Measurements from ENCODE around the gene GPC6.

The GPC6 gene

GRCh38 chr13:93226623-93227279 lies at the start of gene GPC6 (continued):
- TF ChIP-seq, protein P1, sequence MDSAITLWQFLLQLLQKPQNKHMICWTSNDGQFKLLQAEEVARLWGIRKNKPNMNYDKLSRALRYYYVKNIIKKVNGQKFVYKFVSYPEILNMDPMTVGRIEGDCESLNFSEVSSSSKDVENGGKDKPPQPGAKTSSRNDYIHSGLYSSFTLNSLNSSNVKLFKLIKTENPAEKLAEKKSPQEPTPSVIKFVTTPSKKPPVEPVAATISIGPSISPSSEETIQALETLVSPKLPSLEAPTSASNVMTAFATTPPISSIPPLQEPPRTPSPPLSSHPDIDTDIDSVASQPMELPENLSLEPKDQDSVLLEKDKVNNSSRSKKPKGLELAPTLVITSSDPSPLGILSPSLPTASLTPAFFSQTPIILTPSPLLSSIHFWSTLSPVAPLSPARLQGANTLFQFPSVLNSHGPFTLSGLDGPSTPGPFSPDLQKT (IDR thresholded peaks at IDR 0.05; ENCODE audit: borderline replicate concordance, low read depth, low read length): no peak
- TF ChIP-seq ZSCAN23 (tag by site-specific recombination; IDR thresholded peaks at IDR 0.05) (0 out of 2 replicates have a peak, but pooled peaks have one; percentile 20), ZNF404 (tag by site-specific recombination; IDR thresholded peaks at IDR 0.05) (no peak), MYNN (tag by site-specific recombination; IDR thresholded peaks at IDR 0.05; ENCODE audit: borderline replicate concordance) (no peak; the same call in 1 of the 2 replicates), GLI4 (tag by site-specific recombination; IDR thresholded peaks at IDR 0.05) (no peak), ZNF121 (tag by site-specific recombination; IDR thresholded peaks at IDR 0.05) (no peak), ZFP41 (tag by site-specific recombination; IDR thresholded peaks at IDR 0.05; ENCODE audit: borderline replicate concordance) (no peak), ZNF274 (IDR thresholded peaks at IDR 0.05; ENCODE audit: low read length) (no peak), ZNF274 (tag by site-specific recombination; IDR thresholded peaks at IDR 0.05; ENCODE audit: borderline replicate concordance) (no peak), ZNF670 (tag by site-specific recombination; IDR thresholded peaks at IDR 0.05; ENCODE audit: low read depth) (no peak), ZNF792 (tag by site-specific recombination; IDR thresholded peaks at IDR 0.05) (no peak), ZNF18 (tag by site-specific recombination; IDR thresholded peaks at IDR 0.05) (peak; percentile 99), WT1 (tag by site-specific recombination; IDR thresholded peaks at IDR 0.05) (peak; percentile 47; the same call in 1 of the 2 replicates), ZNF664 (tag by site-specific recombination; IDR thresholded peaks at IDR 0.05) (peak; percentile 61; the same call in 1 of the 2 replicates), ZNF707 (tag by site-specific recombination; IDR thresholded peaks at IDR 0.05) (no peak), ZNF658 (tag by site-specific recombination; IDR thresholded peaks at IDR 0.05) (no peak), PRDM10 (tag by site-specific recombination; IDR thresholded peaks at IDR 0.05) (peak; percentile 77), KLF8 (tag by site-specific recombination; IDR thresholded peaks at IDR 0.05) (peak; percentile 71), SCRT2 (tag by site-specific recombination; IDR thresholded peaks at IDR 0.05) (peak; percentile 99), ZNF621 (tag by site-specific recombination; IDR thresholded peaks at IDR 0.05) (no peak), ZNF747 (tag by site-specific recombination; IDR thresholded peaks at IDR 0.05) (no peak), AEBP2 (tag by site-specific recombination; IDR thresholded peaks at IDR 0.05; ENCODE audit: borderline replicate concordance) (no peak), FEZF1 (tag by site-specific recombination; IDR thresholded peaks at IDR 0.05) (peak; percentile 41; the same call in 1 of the 2 replicates), ZNF416 (tag by site-specific recombination; IDR thresholded peaks at IDR 0.05) (no peak), ZNF660 (tag by site-specific recombination; IDR thresholded peaks at IDR 0.05) (peak; percentile 47; the same call in 1 of the 2 replicates), GLI2 (tag by site-specific recombination; IDR thresholded peaks at IDR 0.05; ENCODE audit: borderline replicate concordance, low read depth) (no peak), ZNF548 (tag by site-specific recombination; IDR thresholded peaks at IDR 0.05) (no peak), ZNF146 (tag by site-specific recombination; IDR thresholded peaks at IDR 0.05) (peak; percentile 78), ZBTB17 (tag by site-specific recombination; IDR thresholded peaks at IDR 0.05) (peak; percentile 94)
- TF ChIP-seq, protein P2, sequence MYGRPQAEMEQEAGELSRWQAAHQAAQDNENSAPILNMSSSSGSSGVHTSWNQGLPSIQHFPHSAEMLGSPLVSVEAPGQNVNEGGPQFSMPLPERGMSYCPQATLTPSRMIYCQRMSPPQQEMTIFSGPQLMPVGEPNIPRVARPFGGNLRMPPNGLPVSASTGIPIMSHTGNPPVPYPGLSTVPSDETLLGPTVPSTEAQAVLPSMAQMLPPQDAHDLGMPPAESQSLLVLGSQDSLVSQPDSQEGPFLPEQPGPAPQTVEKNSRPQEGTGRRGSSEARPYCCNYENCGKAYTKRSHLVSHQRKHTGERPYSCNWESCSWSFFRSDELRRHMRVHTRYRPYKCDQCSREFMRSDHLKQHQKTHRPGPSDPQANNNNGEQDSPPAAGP (tag by site-specific recombination; IDR thresholded peaks at IDR 0.05): 0 out of 2 replicates have a peak, but pooled peaks have one; percentile 52
- TF ChIP-seq, protein P3, sequence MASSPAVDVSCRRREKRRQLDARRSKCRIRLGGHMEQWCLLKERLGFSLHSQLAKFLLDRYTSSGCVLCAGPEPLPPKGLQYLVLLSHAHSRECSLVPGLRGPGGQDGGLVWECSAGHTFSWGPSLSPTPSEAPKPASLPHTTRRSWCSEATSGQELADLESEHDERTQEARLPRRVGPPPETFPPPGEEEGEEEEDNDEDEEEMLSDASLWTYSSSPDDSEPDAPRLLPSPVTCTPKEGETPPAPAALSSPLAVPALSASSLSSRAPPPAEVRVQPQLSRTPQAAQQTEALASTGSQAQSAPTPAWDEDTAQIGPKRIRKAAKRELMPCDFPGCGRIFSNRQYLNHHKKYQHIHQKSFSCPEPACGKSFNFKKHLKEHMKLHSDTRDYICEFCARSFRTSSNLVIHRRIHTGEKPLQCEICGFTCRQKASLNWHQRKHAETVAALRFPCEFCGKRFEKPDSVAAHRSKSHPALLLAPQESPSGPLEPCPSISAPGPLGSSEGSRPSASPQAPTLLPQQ (tag by site-specific recombination; IDR thresholded peaks at IDR 0.05): peak; percentile 25; the same call in 1 of the 2 replicates
